Glutamatergic neuron (in vitro differentiated cells): Measurements from ENCODE around the gene ST6GALNAC3. TPM values are rescaled to one million over a fixed set of nuclear protein-coding genes. Genes with fewer than 3 reads are reported as not detected.

Source experiments
- DNase-seq: peaks from one replicate; pipeline ENCODE4 v3.0.0; 2022
- H3K27ac Mint-ChIP-seq: one replicate; pipeline ENCODE4 v1.8.0; 2020; ENCODE audit warnings: mild to moderate bottlenecking, mixed read lengths, inconsistent platforms; ENCODE audit not compliant: unreplicated experiment
- H3K27me3 Mint-ChIP-seq: one replicate; pipeline ENCODE4 v1.8.0; 2020; ENCODE audit warnings: mild to moderate bottlenecking, moderate library complexity, mixed read lengths, inconsistent platforms; ENCODE audit not compliant: unreplicated experiment
- H3K36me3 Mint-ChIP-seq: one replicate; pipeline ENCODE4 v1.8.0; 2020; ENCODE audit warnings: mild to moderate bottlenecking, mixed read lengths, inconsistent platforms; ENCODE audit not compliant: unreplicated experiment
- H3K4me1 Mint-ChIP-seq: one replicate; pipeline ENCODE4 v1.8.0; 2020; ENCODE audit warnings: mild to moderate bottlenecking, low read depth, mixed read lengths, inconsistent platforms; ENCODE audit not compliant: unreplicated experiment
- H3K4me3 Mint-ChIP-seq: one replicate; pipeline ENCODE4 v1.8.0; 2020; ENCODE audit warnings: mild to moderate bottlenecking, mixed read lengths, inconsistent platforms; ENCODE audit not compliant: unreplicated experiment
- H3K9me3 Mint-ChIP-seq: one replicate; pipeline ENCODE4 v1.8.0; 2020; ENCODE audit warnings: mild to moderate bottlenecking, moderate library complexity, mixed read lengths, inconsistent platforms; ENCODE audit not compliant: unreplicated experiment
- CTCF ChIP-seq: fragments of 200-600 bp; sonication (generic); IDR thresholded peaks from one replicate; pipeline ENCODE4 v1.5.0; 2021; ENCODE audit not compliant: partially characterized antibody, unreplicated experiment
- total RNA-seq: library from RNA; stranded (reverse); fragmentation: NEBNext Ultra II Directional; extraction: Animal tissue kit (Norgen Biotek cat#: 25700); gene quantifications from one replicate; pipeline ENCODE4 v1.2.1, GENCODE V29; 2021; ENCODE audit not compliant: unreplicated experiment

ST6GALNAC3 gene
- total RNA-seq, 1 donor from 2014 or later: 6.5 TPM

GRCh38 chr1:76622774-76623528 is 548.4 kb downstream of the ST6GALNAC3 start:
- no peak for TF ChIP-seq CTCF

GRCh38 chr1:76625886-76626678 is 551.5 kb downstream of the ST6GALNAC3 start:
- DNase-seq: no peak
- peaks cover 3% of the 10 kb centered on the region for H3K27me3 Mint-ChIP-seq
- TF ChIP-seq CTCF: no peak
- peak overlapping the region; percentile 16 for H3K4me3 Mint-ChIP-seq
- H3K36me3 Mint-ChIP-seq: no peaks in the 10 kb centered on the region
- peaks cover 34% of the 10 kb centered on the region for H3K4me1 Mint-ChIP-seq
- H3K9me3 Mint-ChIP-seq: no peaks in the 10 kb centered on the region
- H3K27ac Mint-ChIP-seq: peak overlapping the region; percentile 52

More at GRCh38 chr1:76622774-76623528, 548.4 kb downstream of the ST6GALNAC3 start:
- no peak overlapping the region for H3K4me3 Mint-ChIP-seq
- peaks cover 34% of the 10 kb centered on the region for H3K4me1 Mint-ChIP-seq
- peaks cover 3% of the 10 kb centered on the region for H3K27me3 Mint-ChIP-seq
- no peak overlapping the region for H3K27ac Mint-ChIP-seq
- no peak for DNase-seq
- no peaks in the 10 kb centered on the region for H3K36me3 Mint-ChIP-seq
- H3K9me3 Mint-ChIP-seq: no peaks in the 10 kb centered on the region

- Mint-ChIP-seq H3K9me3 (no peaks in the 10 kb centered on the region), H3K27me3 (peaks cover 3% of the 10 kb centered on the region), H3K4me1 (peaks cover 31% of the 10 kb centered on the region), H3K4me3 (no peak overlapping the region), H3K36me3 (no peaks in the 10 kb centered on the region), H3K27ac (no peak overlapping the region)
- no peak for TF ChIP-seq CTCF
- no peak for DNase-seq
Observed at GRCh38 chr1:76627498-76627897, 553.0 kb downstream of the ST6GALNAC3 start.

- Mint-ChIP-seq H3K9me3 (no peaks in the 10 kb centered on the region), H3K36me3 (no peaks in the 10 kb centered on the region), H3K4me3 (no peak overlapping the region), H3K4me1 (peaks cover 29% of the 10 kb centered on the region), H3K27me3 (peaks cover 3% of the 10 kb centered on the region), H3K27ac (no peak overlapping the region)
- no peak for DNase-seq
- no peak for TF ChIP-seq CTCF
Observed at GRCh38 chr1:76627901-76628300, 553.4 kb downstream of the ST6GALNAC3 start.

- H3K4me3 Mint-ChIP-seq: no peak overlapping the region
- no peak for DNase-seq
Observed at GRCh38 chr1:76632136-76632535, 557.6 kb downstream of the ST6GALNAC3 start.

More at GRCh38 chr1:76632136-76632535, 557.6 kb downstream of the ST6GALNAC3 start:
- no peak overlapping the region for H3K27ac Mint-ChIP-seq
- no peaks in the 10 kb centered on the region for H3K27me3 Mint-ChIP-seq
- H3K9me3 Mint-ChIP-seq: no peaks in the 10 kb centered on the region
- TF ChIP-seq CTCF: no peak
- H3K4me1 Mint-ChIP-seq: no peaks in the 10 kb centered on the region
- no peaks in the 10 kb centered on the region for H3K36me3 Mint-ChIP-seq
